ENCODE results near the gene COLEC12.

DNA sequence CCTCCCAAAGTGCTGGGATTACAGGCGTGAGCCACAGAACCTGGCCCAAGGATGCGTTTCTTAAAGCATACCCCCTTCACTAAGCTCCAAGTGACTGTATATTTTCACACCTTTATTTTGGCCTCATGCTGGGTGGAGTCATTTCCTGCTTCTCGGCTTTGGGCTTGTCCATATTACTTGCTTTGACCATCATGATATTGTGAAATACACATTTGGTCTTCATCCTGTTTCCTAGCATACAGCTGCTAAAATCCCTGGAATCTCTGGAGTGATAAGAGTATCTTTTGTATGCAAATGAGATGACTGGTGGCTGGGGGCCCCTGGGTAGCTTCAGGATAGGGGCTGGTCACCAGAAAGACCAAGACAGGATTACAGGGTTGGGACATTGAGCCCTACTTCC is 17.6 kb upstream of the COLEC12 start:
- TF ChIP-seq POLR2A (IDR thresholded peaks at IDR 0.05; ENCODE audit: low read length) (no peak), GATA1 (IDR thresholded peaks at IDR 0.05; ENCODE audit: low read depth, low read length) (no peak)
